ENCODE data around the gene MTHFD2L. TPM values are rescaled to one million over a fixed set of nuclear protein-coding genes. Genes with fewer than 3 reads are reported as not detected.

Gene MTHFD2L
- total RNA-seq, 1 experiment from 2014 or later: 9.4 TPM

DNA sequence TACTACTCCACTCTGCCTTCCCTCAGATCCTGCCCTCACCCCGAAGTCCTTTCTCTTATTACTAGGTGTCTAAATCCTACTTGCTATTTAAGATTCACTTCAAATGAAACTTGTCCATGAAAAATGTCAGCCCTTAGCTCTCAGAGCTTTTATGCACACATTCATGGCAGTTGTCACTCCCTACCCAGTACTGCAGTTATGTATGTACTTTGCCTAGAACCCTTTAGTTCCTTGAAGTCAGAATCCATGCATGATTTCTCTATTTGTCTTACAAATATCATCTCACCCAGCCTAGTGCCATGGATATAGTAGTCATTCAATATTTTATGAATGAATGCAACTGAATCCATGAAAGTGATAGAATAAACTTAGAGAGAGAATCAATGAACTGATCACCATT is 147.1 kb downstream of the MTHFD2L start (continued):
- TF ChIP-seq, protein P1, sequence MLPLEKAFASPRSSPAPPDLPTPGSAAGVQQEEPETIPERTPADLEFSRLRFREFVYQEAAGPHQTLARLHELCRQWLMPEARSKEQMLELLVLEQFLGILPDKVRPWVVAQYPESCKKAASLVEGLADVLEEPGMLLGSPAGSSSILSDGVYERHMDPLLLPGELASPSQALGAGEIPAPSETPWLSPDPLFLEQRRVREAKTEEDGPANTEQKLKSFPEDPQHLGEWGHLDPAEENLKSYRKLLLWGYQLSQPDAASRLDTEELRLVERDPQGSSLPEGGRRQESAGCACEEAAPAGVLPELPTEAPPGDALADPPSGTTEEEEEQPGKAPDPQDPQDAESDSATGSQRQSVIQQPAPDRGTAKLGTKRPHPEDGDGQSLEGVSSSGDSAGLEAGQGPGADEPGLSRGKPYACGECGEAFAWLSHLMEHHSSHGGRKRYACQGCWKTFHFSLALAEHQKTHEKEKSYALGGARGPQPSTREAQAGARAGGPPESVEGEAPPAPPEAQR (CRISPR knock-in tag; IDR thresholded peaks at IDR 0.05): no peak
- TF ChIP-seq ZNF219 (CRISPR knock-in tag; IDR thresholded peaks at IDR 0.05; ENCODE audit: borderline replicate concordance) (no peak), IRF2 (CRISPR knock-in tag; IDR thresholded peaks at IDR 0.05; ENCODE audit: borderline replicate concordance, low read depth) (no peak), NR2C2 (CRISPR knock-in tag; IDR thresholded peaks at IDR 0.05) (no peak), ZNF425 (CRISPR knock-in tag; conservative IDR thresholded peaks at IDR 0.05) (no peak), ZNF671 (CRISPR knock-in tag; IDR thresholded peaks at IDR 0.05) (no peak), TEAD1 (CRISPR knock-in tag; IDR thresholded peaks at IDR 0.05) (no peak)
- TF ChIP-seq, protein P2, sequence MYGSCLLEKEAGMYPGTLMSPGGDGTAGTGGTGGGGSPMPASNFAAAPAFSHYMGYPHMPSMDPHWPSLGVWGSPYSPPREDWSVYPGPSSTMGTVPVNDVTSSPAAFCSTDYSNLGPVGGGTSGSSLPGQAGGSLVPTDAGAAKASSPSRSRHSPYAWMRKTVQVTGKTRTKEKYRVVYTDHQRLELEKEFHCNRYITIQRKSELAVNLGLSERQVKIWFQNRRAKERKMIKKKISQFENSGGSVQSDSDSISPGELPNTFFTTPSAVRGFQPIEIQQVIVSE (CRISPR knock-in tag; IDR thresholded peaks at IDR 0.05; ENCODE audit: borderline replicate concordance): no peak

DNA sequence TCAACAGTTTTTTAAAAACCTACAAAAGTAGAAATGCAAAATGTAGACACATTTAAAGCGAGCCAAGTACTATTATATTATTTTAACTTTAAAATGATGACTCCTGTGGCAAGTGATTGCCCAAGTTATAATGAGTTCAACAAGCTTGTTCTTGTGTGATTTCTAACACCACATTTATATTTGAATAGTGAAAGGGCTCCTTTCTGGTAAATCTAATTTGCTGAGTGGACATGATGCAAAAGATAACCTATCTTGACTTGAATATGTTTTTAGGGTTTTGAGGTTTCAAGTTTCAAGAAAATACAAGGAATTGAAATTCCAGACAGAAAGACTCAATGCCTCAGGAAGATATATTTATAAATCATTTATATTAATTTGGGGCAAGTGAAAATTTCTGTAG is 149.3 kb downstream of the MTHFD2L start:
- Mint-ChIP-seq H3K9me3 (no peaks in the 10 kb centered on the region), H3K4me1 (no peaks in the 10 kb centered on the region), H3K4me3 (no peak overlapping the region), H3K36me3 (no peaks in the 10 kb centered on the region), H3K27me3 (ENCODE audit: low read depth) (no peaks in the 10 kb centered on the region), H3K27ac (no peak overlapping the region)
- POLR2A ChIA-PET: no interaction called here
- ATAC-seq (no peak), DNase-seq (ENCODE audit: low spot score) (no peak)
- TF ChIP-seq PRRX2 (CRISPR knock-in tag; IDR thresholded peaks at IDR 0.05) (no peak), NR3C1 (CRISPR knock-in tag; conservative IDR thresholded peaks at IDR 0.05; ENCODE audit: low read depth) (no peak), ZNF532 (CRISPR knock-in tag; IDR thresholded peaks at IDR 0.05; ENCODE audit: borderline replicate concordance) (no peak), ESRRA (CRISPR knock-in tag; IDR thresholded peaks at IDR 0.05; ENCODE audit: borderline replicate concordance) (no peak), IRF1 (CRISPR knock-in tag; IDR thresholded peaks at IDR 0.05) (no peak), ZNF317 (CRISPR knock-in tag; IDR thresholded peaks at IDR 0.05; ENCODE audit: borderline replicate concordance, low read depth) (no peak), SOX15 (CRISPR knock-in tag; IDR thresholded peaks at IDR 0.05) (no peak)
- TF ChIP-seq, protein P3, sequence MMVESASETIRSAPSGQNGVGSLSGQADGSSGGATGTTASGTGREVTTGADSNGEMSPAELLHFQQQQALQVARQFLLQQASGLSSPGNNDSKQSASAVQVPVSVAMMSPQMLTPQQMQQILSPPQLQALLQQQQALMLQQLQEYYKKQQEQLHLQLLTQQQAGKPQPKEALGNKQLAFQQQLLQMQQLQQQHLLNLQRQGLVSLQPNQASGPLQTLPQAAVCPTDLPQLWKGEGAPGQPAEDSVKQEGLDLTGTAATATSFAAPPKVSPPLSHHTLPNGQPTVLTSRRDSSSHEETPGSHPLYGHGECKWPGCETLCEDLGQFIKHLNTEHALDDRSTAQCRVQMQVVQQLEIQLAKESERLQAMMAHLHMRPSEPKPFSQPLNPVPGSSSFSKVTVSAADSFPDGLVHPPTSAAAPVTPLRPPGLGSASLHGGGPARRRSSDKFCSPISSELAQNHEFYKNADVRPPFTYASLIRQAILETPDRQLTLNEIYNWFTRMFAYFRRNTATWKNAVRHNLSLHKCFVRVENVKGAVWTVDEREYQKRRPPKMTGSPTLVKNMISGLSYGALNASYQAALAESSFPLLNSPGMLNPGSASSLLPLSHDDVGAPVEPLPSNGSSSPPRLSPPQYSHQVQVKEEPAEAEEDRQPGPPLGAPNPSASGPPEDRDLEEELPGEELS (CRISPR knock-in tag; IDR thresholded peaks at IDR 0.05): no peak
- CTCF ChIA-PET: interaction anchor here (0.5 to 4.7 kb wide), 7 partner anchors 14 to 364 kb away, joined by 3 to 26 read pairs (median 4); no protein-coding TSS in a partner anchor
